NCI-H2196 (cell line): Measurements from ENCODE around the gene CCR9.

Experiments
- DNase-seq: peaks from one replicate; lab custom pipeline; 2025; ENCODE audit not compliant: unreplicated experiment; lab: John Stamatoyannopoulos, UW

The CCR9 gene

GRCh38 chr3:45872569-45872968, 13.8 kb upstream of the CCR9 start:
- DNase-seq, result no peak

- no peak for DNase-seq
Measured at GRCh38 chr3:45873036-45873435, 13.3 kb upstream of the CCR9 start.

- DNase-seq, result no peak
Measured at GRCh38 chr3:45873638-45874037, 12.7 kb upstream of the CCR9 start.

- no peak for DNase-seq
Measured at GRCh38 chr3:45874677-45875346, 11.5 kb upstream of the CCR9 start.

- no peak for DNase-seq
Measured at GRCh38 chr3:45878124-45878523, 8.2 kb upstream of the CCR9 start.

GRCh38 chr3:45880725-45881077, 5.6 kb upstream of the CCR9 start:
- no peak for DNase-seq

- peak; percentile 1 for DNase-seq
Measured at GRCh38 chr3:45881078-45882022, 5.0 kb upstream of the CCR9 start.

GRCh38 chr3:45884368-45885201, 1.8 kb upstream of the CCR9 start:
- DNase-seq, result no peak

GRCh38 chr3:45887285-45887684, 942 bp downstream of the CCR9 start:
- no peak for DNase-seq

GRCh38 chr3:45887759-45888511, 1.6 kb downstream of the CCR9 start:
- DNase-seq, result no peak

- no peak for DNase-seq
Measured at GRCh38 chr3:45889337-45889736, 3.0 kb downstream of the CCR9 start.

- peak; percentile 26 for DNase-seq
Measured at GRCh38 chr3:45890405-45890804, 4.1 kb downstream of the CCR9 start.

- no peak for DNase-seq
Measured at GRCh38 chr3:45892161-45892560, 5.8 kb downstream of the CCR9 start.

- no peak for DNase-seq
Measured at GRCh38 chr3:45894015-45894414, 7.7 kb downstream of the CCR9 start.

- no peak for DNase-seq
Measured at GRCh38 chr3:45895686-45896468, 9.5 kb downstream of the CCR9 start.

- DNase-seq, result no peak
Measured at GRCh38 chr3:45896956-45897355, 10.6 kb downstream of the CCR9 start.

GRCh38 chr3:45904931-45905330, 18.6 kb downstream of the CCR9 start:
- DNase-seq, result no peak

- no peak for DNase-seq
Measured at GRCh38 chr3:45905755-45906154, 19.4 kb downstream of the CCR9 start.

- DNase-seq, result no peak
Measured at GRCh38 chr3:45906681-45907407, 20.5 kb downstream of the CCR9 start.
